ENCODE measurements around the gene SGTA.

Gene SGTA

DNA sequence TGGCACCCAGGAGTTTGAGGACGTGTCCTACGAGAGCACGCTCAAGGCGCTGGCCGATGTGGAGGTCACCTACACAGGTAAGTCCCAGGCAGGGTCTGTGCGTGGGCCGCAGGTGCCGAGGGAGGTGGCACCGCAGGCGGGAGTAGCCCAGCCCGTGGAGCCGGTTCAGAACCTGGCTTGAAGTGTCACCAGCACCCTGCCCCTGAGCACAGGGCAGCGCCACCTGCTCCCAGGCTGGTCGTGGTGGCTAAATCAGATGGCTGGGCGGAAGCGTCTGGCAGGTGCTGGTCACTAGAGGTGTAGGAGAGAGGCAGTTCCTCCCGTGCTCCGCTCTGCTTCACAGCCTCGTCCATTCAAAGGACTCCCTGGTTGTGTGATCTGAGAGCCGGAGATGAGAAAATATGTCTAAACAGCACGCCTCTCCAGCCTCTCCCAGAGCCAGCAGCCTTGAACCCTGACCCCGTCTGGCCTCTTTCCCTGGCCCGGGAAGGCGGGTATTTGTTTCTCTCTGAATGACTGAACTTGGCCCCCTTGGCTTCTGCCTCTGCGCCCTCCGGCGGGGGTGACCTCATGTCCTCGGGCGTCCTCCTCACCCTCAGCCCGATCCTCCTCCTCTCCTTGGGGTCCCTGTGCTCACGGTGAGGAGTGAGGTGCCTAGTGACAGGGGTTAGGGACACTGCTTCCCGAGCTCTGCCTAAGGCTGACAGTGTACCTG, 7.6 kb upstream of the SGTA start:
- no peaks in the 10 kb centered on the region for H3K27me3 ChIP-seq (replicated peaks in 2 of 5; ENCODE audit: control insufficient read depth in 4 of 5, insufficient read depth in 5 of 5, low read length in 4 of 5)
- H3K9me3 ChIP-seq (ENCODE audit: control extremely low read depth in 1 of 5, control insufficient read depth in 4 of 5, insufficient read depth in 2 of 5, low read depth in 1 of 5, low read length in 4 of 5), result no peaks in the 10 kb centered on the region
- ChIA-PET POLR2A (no interaction called here), CTCF (interaction anchor here (0.9 kb wide), 1 partner anchor 28 kb away, joined by 3 read pairs; no protein-coding TSS in a partner anchor)
- no peak for DNase-seq
- peaks cover 5 to 9% (median 6%) of the 10 kb centered on the region in 4 experiments for H3K4me1 ChIP-seq (ENCODE audit: control extremely low read depth in 1 of 4, control insufficient read depth in 4 of 4, insufficient read depth in 4 of 4, low read length in 3 of 4)
- no peak overlapping the region for H3K4me3 ChIP-seq (ENCODE audit: control insufficient read depth in 1 of 7, extremely low read depth in 1 of 7, insufficient read depth in 4 of 7, low read depth in 2 of 7, low read length in 6 of 7)
- 96% methylated on average over 20 of the region's 32 CpGs for WGBS (ENCODE audit: insufficient coverage)
- peaks cover 0 to 60% (median 33%) of the 10 kb centered on the region in 4 experiments for H3K36me3 ChIP-seq (ENCODE audit: control insufficient read depth in 4 of 4, insufficient read depth in 4 of 4, low read length in 3 of 4)
- H3K27ac ChIP-seq (ENCODE audit: insufficient read depth in 1 of 2, low read depth in 1 of 2, low read length in 2 of 2, poor library complexity in 1 of 2, severe bottlenecking in 2 of 2), result no peak overlapping the region

DNA sequence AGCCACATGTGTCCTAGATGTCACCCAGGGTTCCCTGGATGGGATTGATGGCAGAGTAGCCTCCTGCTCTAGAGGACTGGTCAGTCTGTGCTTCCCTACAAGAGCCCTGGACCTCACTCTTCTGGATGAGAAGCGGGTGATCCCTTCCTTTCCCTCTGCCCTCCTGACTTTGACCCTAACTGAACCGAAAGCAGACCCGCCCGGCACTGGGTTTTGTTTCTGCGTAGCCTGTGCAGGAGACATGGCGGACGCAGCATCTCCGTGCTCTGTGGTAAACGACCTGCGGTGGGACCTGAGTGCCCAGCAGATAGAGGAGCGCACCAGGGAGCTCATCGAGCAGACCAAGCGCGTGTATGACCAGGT, 7.1 kb upstream of the SGTA start:
- no peak for DNase-seq
- H3K27ac ChIP-seq (ENCODE audit: insufficient read depth in 1 of 2, low read depth in 1 of 2, low read length in 2 of 2, poor library complexity in 1 of 2, severe bottlenecking in 2 of 2), result no peak overlapping the region
- H3K4me3 ChIP-seq (ENCODE audit: control insufficient read depth in 1 of 7, extremely low read depth in 1 of 7, insufficient read depth in 4 of 7, low read depth in 2 of 7, low read length in 6 of 7), result no peak overlapping the region
- peaks cover 5 to 11% (median 7%) of the 10 kb centered on the region in 4 experiments for H3K4me1 ChIP-seq (ENCODE audit: control extremely low read depth in 1 of 4, control insufficient read depth in 4 of 4, insufficient read depth in 4 of 4, low read length in 3 of 4)
- POLR2A ChIA-PET, result no interaction called here
- WGBS (ENCODE audit: insufficient coverage), result 96% methylated on average over 9 of the region's 14 CpGs
- peaks cover 0 to 55% (median 27%) of the 10 kb centered on the region in 4 experiments for H3K36me3 ChIP-seq (ENCODE audit: control insufficient read depth in 4 of 4, insufficient read depth in 4 of 4, low read length in 3 of 4)
- H3K9me3 ChIP-seq (ENCODE audit: control extremely low read depth in 1 of 5, control insufficient read depth in 4 of 5, insufficient read depth in 2 of 5, low read depth in 1 of 5, low read length in 4 of 5), result no peaks in the 10 kb centered on the region
- CTCF ChIA-PET, result no interaction called here
- H3K27me3 ChIP-seq (replicated peaks in 2 of 5; ENCODE audit: control insufficient read depth in 4 of 5, insufficient read depth in 5 of 5, low read length in 4 of 5), result no peaks in the 10 kb centered on the region

GRCh38 chr19:2788237-2788636, 5.2 kb upstream of the SGTA start:
- H3K9me3 ChIP-seq (ENCODE audit: control extremely low read depth in 1 of 5, control insufficient read depth in 4 of 5, insufficient read depth in 2 of 5, low read depth in 1 of 5, low read length in 4 of 5), result no peaks in the 10 kb centered on the region
- no peak for DNase-seq
- ChIA-PET CTCF (no interaction called here), POLR2A (no interaction called here)
- H3K4me3 ChIP-seq (ENCODE audit: control insufficient read depth in 1 of 7, extremely low read depth in 1 of 7, insufficient read depth in 4 of 7, low read depth in 2 of 7, low read length in 6 of 7), result no peak overlapping the region
- H3K27me3 ChIP-seq (replicated peaks in 2 of 5; ENCODE audit: control insufficient read depth in 4 of 5, insufficient read depth in 5 of 5, low read length in 4 of 5), result no peaks in the 10 kb centered on the region
- H3K27ac ChIP-seq (ENCODE audit: insufficient read depth in 1 of 2, low read depth in 1 of 2, low read length in 2 of 2, poor library complexity in 1 of 2, severe bottlenecking in 2 of 2), result peak overlapping the region in 1 of 2 experiments; percentile 9
- WGBS (ENCODE audit: insufficient coverage), result 94% methylated on average over 5 of the region's 5 CpGs
- H3K4me1 ChIP-seq (ENCODE audit: control extremely low read depth in 1 of 4, control insufficient read depth in 4 of 4, insufficient read depth in 4 of 4, low read length in 3 of 4), result peaks cover 10 to 26% (median 22%) of the 10 kb centered on the region in 4 experiments
- H3K36me3 ChIP-seq (ENCODE audit: control insufficient read depth in 4 of 4, insufficient read depth in 4 of 4, low read length in 3 of 4), result peaks cover 0 to 40% (median 16%) of the 10 kb centered on the region in 4 experiments

DNA sequence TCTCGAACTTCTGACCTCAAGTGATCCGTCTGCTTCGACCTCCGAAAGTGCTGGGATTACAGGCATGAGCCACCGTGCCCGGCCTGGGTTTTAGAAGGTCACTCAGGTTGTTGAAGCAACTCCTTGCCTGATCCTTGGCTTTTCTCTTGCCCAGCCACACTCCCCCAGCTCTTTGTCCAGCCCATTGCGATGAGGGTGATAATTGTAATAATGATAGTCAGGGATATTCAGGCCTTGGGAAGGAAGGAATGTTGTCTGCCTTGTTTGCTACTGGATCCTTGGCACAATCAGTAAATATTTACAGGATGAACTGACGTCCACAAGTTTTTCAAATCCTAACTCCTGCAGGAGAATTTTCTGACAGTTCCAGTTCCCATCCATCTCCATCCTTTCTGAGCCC, 4.0 kb upstream of the SGTA start:
- peaks cover 14 to 36% (median 27%) of the 10 kb centered on the region in 4 experiments for H3K4me1 ChIP-seq (ENCODE audit: control extremely low read depth in 1 of 4, control insufficient read depth in 4 of 4, insufficient read depth in 4 of 4, low read length in 3 of 4)
- ChIA-PET CTCF (no interaction called here), POLR2A (no interaction called here)
- no peak overlapping the region for H3K27ac ChIP-seq (ENCODE audit: insufficient read depth in 1 of 2, low read depth in 1 of 2, low read length in 2 of 2, poor library complexity in 1 of 2, severe bottlenecking in 2 of 2)
- H3K4me3 ChIP-seq (ENCODE audit: control insufficient read depth in 1 of 7, extremely low read depth in 1 of 7, insufficient read depth in 4 of 7, low read depth in 2 of 7, low read length in 6 of 7), result no peak overlapping the region
- DNase-seq, result no peak
- H3K27me3 ChIP-seq (replicated peaks in 2 of 5; ENCODE audit: control insufficient read depth in 4 of 5, insufficient read depth in 5 of 5, low read length in 4 of 5), result no peaks in the 10 kb centered on the region
- peaks cover 0 to 38% (median 16%) of the 10 kb centered on the region in 4 experiments for H3K36me3 ChIP-seq (ENCODE audit: control insufficient read depth in 4 of 4, insufficient read depth in 4 of 4, low read length in 3 of 4)
- 98% methylated on average over 5 of the region's 8 CpGs for WGBS (ENCODE audit: insufficient coverage)
- no peaks in the 10 kb centered on the region for H3K9me3 ChIP-seq (ENCODE audit: control extremely low read depth in 1 of 5, control insufficient read depth in 4 of 5, insufficient read depth in 2 of 5, low read depth in 1 of 5, low read length in 4 of 5)

DNA sequence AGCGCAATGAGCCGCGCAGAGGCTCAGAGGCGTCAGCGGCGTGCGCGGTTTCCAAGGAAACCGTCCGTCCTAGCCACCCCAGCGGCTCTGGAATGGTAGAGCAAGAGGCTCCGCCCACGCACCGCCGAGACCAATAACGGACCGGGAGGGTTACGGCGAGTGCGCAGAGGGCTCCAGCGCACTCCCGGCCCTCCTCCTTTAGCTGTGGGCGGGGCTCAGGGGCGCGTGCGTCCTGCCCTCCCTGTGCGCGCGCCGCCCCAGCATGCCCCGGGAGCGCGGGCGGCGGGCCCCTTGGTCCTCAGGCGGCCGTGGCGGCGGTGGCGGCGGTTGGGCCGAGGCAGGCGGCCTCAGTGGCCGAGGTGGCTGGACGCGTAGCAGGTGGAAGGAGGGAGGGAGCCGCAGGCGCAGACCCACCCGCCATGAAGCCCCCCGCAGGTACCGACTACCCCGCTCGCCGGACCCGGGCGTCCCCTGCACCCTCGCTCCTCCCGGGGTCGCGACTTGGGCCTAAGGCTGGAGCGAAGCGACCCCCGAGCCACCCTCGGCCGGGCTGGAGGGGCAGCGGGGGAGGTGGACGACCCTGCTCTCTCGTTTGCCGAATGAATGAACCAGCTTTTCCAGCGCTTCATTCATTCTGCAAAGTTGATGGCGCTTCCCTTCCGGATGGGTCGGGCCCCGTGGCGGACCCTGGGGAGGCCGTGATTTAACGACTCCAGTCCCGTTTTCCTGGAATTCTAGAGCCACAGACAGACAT, 2.3 kb upstream of the SGTA start, which contains the start of gene THOP1:
Gene THOP1 (plus strand): TSS at position 260 of the 754 bp plus-strand sequence. CDS start 160 bp downstream, at position 420.
- under 1% methylated on average over 61 of the region's 78 CpGs for WGBS (ENCODE audit: insufficient coverage)
- Histone ChIP-seq H3K27ac (ENCODE audit: insufficient read depth in 1 of 2, low read depth in 1 of 2, low read length in 2 of 2, poor library complexity in 1 of 2, severe bottlenecking in 2 of 2) (peak within 1 kb of the TSS; percentile 40 to 79), H3K4me1 (ENCODE audit: control extremely low read depth in 1 of 4, control insufficient read depth in 4 of 4, insufficient read depth in 4 of 4, low read length in 3 of 4) (peaks cover 14 to 46% (median 33%) of the 10 kb centered on the region in 4 experiments), H3K9me3 (ENCODE audit: control extremely low read depth in 1 of 5, control insufficient read depth in 4 of 5, insufficient read depth in 2 of 5, low read depth in 1 of 5, low read length in 4 of 5) (no peaks in the 10 kb centered on the region), H3K4me3 (ENCODE audit: control insufficient read depth in 1 of 7, extremely low read depth in 1 of 7, insufficient read depth in 4 of 7, low read depth in 2 of 7, low read length in 6 of 7) (peak within 1 kb of the TSS; percentile 62 to 94 (median 81)), H3K36me3 (ENCODE audit: control insufficient read depth in 4 of 4, insufficient read depth in 4 of 4, low read length in 3 of 4) (peaks cover 0 to 25% (median 8%) of the 10 kb centered on the region in 4 experiments), H3K27me3 (replicated peaks in 2 of 5; ENCODE audit: control insufficient read depth in 4 of 5, insufficient read depth in 5 of 5, low read length in 4 of 5) (no peaks in the 10 kb centered on the region)
- ChIA-PET POLR2A (no interaction called here), CTCF (interaction anchor here (0.8 kb wide), 1 partner anchor 15 kb away, joined by 3 read pairs; no protein-coding TSS in a partner anchor)
- peak; percentile 98 to 99 (median 99) for DNase-seq

DNA sequence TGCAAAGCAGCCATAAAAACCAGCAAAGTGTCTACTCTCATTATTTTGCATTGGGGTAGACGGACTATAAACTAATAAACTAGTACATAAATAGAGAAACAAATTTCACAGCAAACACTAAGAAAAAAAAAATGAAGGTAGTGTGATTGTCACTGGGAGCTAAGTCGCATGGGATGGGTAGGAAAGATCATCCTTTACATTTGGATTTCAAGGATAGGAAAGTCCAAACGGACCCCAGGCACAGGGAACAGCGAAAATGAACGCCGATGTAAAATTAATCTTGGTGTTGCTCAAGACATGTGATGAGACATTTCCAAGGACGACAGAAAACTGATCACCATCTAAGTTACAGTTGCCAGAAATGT, 690 bp upstream of the SGTA start:
- DNase-seq, result no peak
- POLR2A ChIA-PET, result interaction anchor here (1.0 kb wide), 1 partner anchor 518 kb away, joined by 4 read pairs; no protein-coding TSS in a partner anchor
- peaks cover 0 to 20% (median 9%) of the 10 kb centered on the region in 4 experiments for H3K36me3 ChIP-seq (ENCODE audit: control insufficient read depth in 4 of 4, insufficient read depth in 4 of 4, low read length in 3 of 4)
- H3K27ac ChIP-seq (ENCODE audit: insufficient read depth in 1 of 2, low read depth in 1 of 2, low read length in 2 of 2, poor library complexity in 1 of 2, severe bottlenecking in 2 of 2), result peak overlapping the region in 1 of 2 experiments; percentile 66
- no peaks in the 10 kb centered on the region for H3K27me3 ChIP-seq (replicated peaks in 2 of 5; ENCODE audit: control insufficient read depth in 4 of 5, insufficient read depth in 5 of 5, low read length in 4 of 5)
- peak overlapping the region in 5 of 7 experiments; percentile 83 to 99 (median 95) for H3K4me3 ChIP-seq (ENCODE audit: control insufficient read depth in 1 of 7, extremely low read depth in 1 of 7, insufficient read depth in 4 of 7, low read depth in 2 of 7, low read length in 6 of 7)
- CTCF ChIA-PET, result interaction anchor here (1.2 to 2.2 kb wide), 2 partner anchors 136 to 356 kb away, joined by 3 to 7 read pairs; partner anchors contain the start of gene TIMM13
- no peaks in the 10 kb centered on the region for H3K9me3 ChIP-seq (ENCODE audit: control extremely low read depth in 1 of 5, control insufficient read depth in 4 of 5, insufficient read depth in 2 of 5, low read depth in 1 of 5, low read length in 4 of 5)
- H3K4me1 ChIP-seq (ENCODE audit: control extremely low read depth in 1 of 4, control insufficient read depth in 4 of 4, insufficient read depth in 4 of 4, low read length in 3 of 4), result peaks cover 14 to 47% (median 33%) of the 10 kb centered on the region in 4 experiments
- WGBS (ENCODE audit: insufficient coverage), result 94% methylated on average over 6 of the region's 7 CpGs

Measured in common myeloid progenitor, CD34-positive (primary cell).